HEK293 (cell line): Measurements from ENCODE around the gene PIAS2.

Source experiments
- CTCF ChIA-PET: fragments of 350-600 bp; formaldehyde crosslinking; extraction: SDS; loops from one replicate; lab custom pipeline; 2021; ENCODE audit warnings: antibody characterized with exemption; lab: Yijun Ruan, JAX
- POLR2A ChIA-PET: fragments of 300-600 bp; formaldehyde crosslinking; extraction: SDS; loops from one replicate; lab custom pipeline; 2020; ENCODE audit warnings: antibody characterized with exemption, inconsistent platforms; lab: Yijun Ruan, JAX
- H3K27ac ChIP-seq: fragments of 200-500 bp; sonication (Bioruptor generic); 2 replicates; pipeline ENCODE4 v1.5.1; 2014; ENCODE audit warnings: low read depth, low read length, control low read depth, inconsistent platforms; ENCODE audit errors: extremely low read depth
- H3K36me3 ChIP-seq, 2 experiments: fragments of 200-500 bp in 1 of 2; sonication (Bioruptor generic) in 1 of 2; 1 replicate in 1 of 2; 2 replicates in 1 of 2; pipeline ENCODE4 v1.5.1; 2014 to 2017; ENCODE audit warnings: inconsistent platforms in 2 of 2, low read length in 2 of 2; ENCODE audit not compliant: control insufficient read depth in 2 of 2, insufficient read depth in 1 of 2
- H3K4me1 ChIP-seq: fragments of 200-500 bp; sonication (Bioruptor generic); 2 replicates; pipeline ENCODE4 v1.5.1; 2014; ENCODE audit warnings: mild to moderate bottlenecking, low read length, inconsistent platforms; ENCODE audit not compliant: control insufficient read depth, insufficient read depth
- H3K4me3 ChIP-seq: 2 replicates; pipeline ENCODE4 v1.5.1; 2011; ENCODE audit warnings: low read depth, mild to moderate bottlenecking, control low read depth, low read length, moderate library complexity
- H3K9me3 ChIP-seq: fragments of 200-500 bp; sonication (Bioruptor generic); 2 replicates; pipeline ENCODE4 v1.5.1; 2014; ENCODE audit warnings: low read depth, low read length, inconsistent platforms; ENCODE audit not compliant: control insufficient read depth, insufficient read depth
- CTCF ChIP-seq: fragments of 450-650 bp; formaldehyde crosslinking; IDR thresholded peaks from 2 replicates; pipeline ENCODE4 v1.5.1; 2016; ENCODE audit warnings: missing biosample characterization, missing genetic modification characterization
- EGR2 ChIP-seq: fragments of 450-650 bp; formaldehyde crosslinking; IDR thresholded peaks from 2 replicates; pipeline ENCODE4 v1.5.1; 2016; ENCODE audit warnings: low read depth, missing biosample characterization, missing genetic modification characterization
- GFI1B ChIP-seq: fragments of 450-650 bp; formaldehyde crosslinking; IDR thresholded peaks from 2 replicates; pipeline ENCODE4 v1.5.1; 2016; ENCODE audit warnings: missing biosample characterization, missing genetic modification characterization
- GLIS2 ChIP-seq: fragments of 450-650 bp; formaldehyde crosslinking; IDR thresholded peaks from 2 replicates; pipeline ENCODE4 v1.5.1; 2016; ENCODE audit warnings: missing biosample characterization, missing genetic modification characterization
- KLF1 ChIP-seq: fragments of 450-650 bp; formaldehyde crosslinking; IDR thresholded peaks from 2 replicates; pipeline ENCODE4 v1.5.1; 2016; ENCODE audit warnings: missing biosample characterization, missing genetic modification characterization
- KLF9 ChIP-seq: fragments of 450-650 bp; formaldehyde crosslinking; IDR thresholded peaks from 2 replicates; pipeline ENCODE4 v1.5.1; 2016; ENCODE audit warnings: missing biosample characterization, missing genetic modification characterization, low read depth
- OVOL3 ChIP-seq: fragments of 450-650 bp; formaldehyde crosslinking; IDR thresholded peaks from 2 replicates; pipeline ENCODE4 v1.5.1; 2016; ENCODE audit warnings: missing biosample characterization, missing genetic modification characterization
- PATZ1 ChIP-seq: fragments of 450-650 bp; formaldehyde crosslinking; IDR thresholded peaks from 2 replicates; pipeline ENCODE4 v1.5.1; 2016; ENCODE audit warnings: missing biosample characterization, missing genetic modification characterization
- PBX3 ChIP-seq: sonication (generic); formaldehyde crosslinking; IDR thresholded peaks from 2 replicates; pipeline ENCODE4 v1.8.1; 2022; ENCODE audit warnings: mild to moderate bottlenecking, moderate library complexity, missing genetic modification reagents
- YY1 ChIP-seq: fragments of 450-650 bp; formaldehyde crosslinking; IDR thresholded peaks from 2 replicates; pipeline ENCODE4 v1.5.1; 2018; ENCODE audit warnings: missing biosample characterization, missing genetic modification characterization
- ZBTB11 ChIP-seq: fragments of 450-650 bp; formaldehyde crosslinking; conservative IDR thresholded peaks from 2 replicates; pipeline ENCODE4 v1.5.1; 2016; ENCODE audit warnings: low read depth, missing biosample characterization, missing genetic modification characterization
- ZBTB8A ChIP-seq: fragments of 450-650 bp; formaldehyde crosslinking; IDR thresholded peaks from 2 replicates; pipeline ENCODE4 v1.5.1; 2016; ENCODE audit warnings: missing biosample characterization, missing genetic modification characterization
- ZFHX2 ChIP-seq: fragments of 450-650 bp; formaldehyde crosslinking; conservative IDR thresholded peaks from 2 replicates; pipeline ENCODE4 v1.5.1; 2016; ENCODE audit warnings: missing biosample characterization, missing genetic modification characterization
- ZFP69B ChIP-seq: fragments of 450-650 bp; formaldehyde crosslinking; IDR thresholded peaks from 2 replicates; pipeline ENCODE4 v1.5.1; 2016; ENCODE audit warnings: missing biosample characterization, missing genetic modification characterization
- ZNF157 ChIP-seq: fragments of 450-650 bp; formaldehyde crosslinking; IDR thresholded peaks from 2 replicates; pipeline ENCODE4 v1.5.1; 2016; ENCODE audit warnings: missing biosample characterization, missing genetic modification characterization
- ZNF48 ChIP-seq: fragments of 450-650 bp; formaldehyde crosslinking; IDR thresholded peaks from 2 replicates; pipeline ENCODE4 v1.5.1; 2016; ENCODE audit warnings: missing biosample characterization, missing genetic modification characterization
- ZNF488 ChIP-seq: fragments of 450-650 bp; formaldehyde crosslinking; IDR thresholded peaks from 2 replicates; pipeline ENCODE4 v1.5.1; 2016; ENCODE audit warnings: missing biosample characterization, missing genetic modification characterization
- ZNF513 ChIP-seq: fragments of 450-650 bp; IDR thresholded peaks from 2 replicates; pipeline ENCODE4 v1.5.1; 2018; ENCODE audit warnings: missing biosample characterization, missing genetic modification characterization
- ZNF596 ChIP-seq: fragments of 450-650 bp; IDR thresholded peaks from 2 replicates; pipeline ENCODE4 v1.5.0; 2018; ENCODE audit warnings: missing biosample characterization, mild to moderate bottlenecking, missing genetic modification characterization, moderate library complexity
- ZNF660 ChIP-seq: fragments of 450-650 bp; IDR thresholded peaks from 2 replicates; pipeline ENCODE4 v1.5.1; 2018; ENCODE audit warnings: missing biosample characterization, mild to moderate bottlenecking, missing genetic modification characterization
- ZNF692 ChIP-seq: fragments of 450-650 bp; formaldehyde crosslinking; IDR thresholded peaks from 2 replicates; pipeline ENCODE4 v1.5.1; 2016; ENCODE audit warnings: missing biosample characterization, missing genetic modification characterization
- ZNF704 ChIP-seq: fragments of 450-650 bp; formaldehyde crosslinking; IDR thresholded peaks from 2 replicates; pipeline ENCODE4 v1.5.1; 2016; ENCODE audit warnings: missing biosample characterization, missing genetic modification characterization

The PIAS2 gene

GRCh38 chr18:46917108-46917802 is at the start of gene PIAS2, which contains the start of gene KATNAL2:
TSS of gene PIAS2 (minus strand) at chr18:46917507. CDS start at chr18:46917345, 162 bp downstream.
TSS of gene KATNAL2 (plus strand) at chr18:46917602. CDS start at chr18:46946873, 29,271 bp downstream.
- POLR2A ChIA-PET, result interaction anchor here (0.6 to 1.6 kb wide), 14 partner anchors 8 to 259 kb away, joined by 3 to 7 read pairs (median 4); no protein-coding TSS in a partner anchor
- CTCF ChIA-PET, result interaction anchor here (0.5 to 1.3 kb wide), 8 partner anchors 31 to 1051 kb away, joined by 3 to 7 read pairs (median 4); no protein-coding TSS in a partner anchor
- H3K4me3 ChIP-seq, result peak within 1 kb of the TSS; percentile 59
- no peaks in the 10 kb centered on the region; a peak in 1 of 3 replicates for H3K36me3 ChIP-seq
- peaks cover 23% of the 10 kb centered on the region for H3K4me1 ChIP-seq
- no peaks in the 10 kb centered on the region for H3K9me3 ChIP-seq
- peak within 1 kb of the TSS; percentile 66 for H3K27ac ChIP-seq
- TF ChIP-seq KLF1 (tag by site-specific recombination) (no peak), PBX3 (CRISPR knock-in tag) (peak; percentile 79), PATZ1 (tag by site-specific recombination) (no peak), KLF9 (tag by site-specific recombination) (0 out of 2 replicates have a peak, but pooled peaks have one; percentile 31), OVOL3 (tag by site-specific recombination) (0 out of 2 replicates have a peak, but pooled peaks have one; percentile 32), GFI1B (tag by site-specific recombination) (no peak), ZNF513 (peak; percentile 35; the same call in 1 of the 2 replicates), ZFP69B (tag by site-specific recombination) (0 out of 2 replicates have a peak, but pooled peaks have one; percentile 20), ZNF596 (tag by site-specific recombination) (0 out of 2 replicates have a peak, but pooled peaks have one; percentile 2), ZNF660 (tag by site-specific recombination) (peak; percentile 50; the same call in 1 of the 2 replicates), ZNF157 (no peak), ZNF692 (0 out of 2 replicates have a peak, but pooled peaks have one; percentile 18), ZNF48 (tag by site-specific recombination) (no peak), CTCF (tag by site-specific recombination) (0 out of 2 replicates have a peak, but pooled peaks have one; percentile 12), ZBTB8A (tag by site-specific recombination) (peak; percentile 56; the same call in 1 of the 2 replicates), ZFHX2 (tag by site-specific recombination) (peak; percentile 76), ZNF488 (tag by site-specific recombination) (no peak), EGR2 (tag by site-specific recombination) (peak; percentile 66; the same call in 1 of the 2 replicates), GLIS2 (peak; percentile 24; the same call in 1 of the 2 replicates), ZBTB11 (0 out of 2 replicates have a peak, but pooled peaks have one; percentile 21), ZNF704 (tag by site-specific recombination) (no peak), YY1 (tag by site-specific recombination) (peak; percentile 63; the same call in 1 of the 2 replicates)
